HT-29 (cell line): ENCODE measurements around the gene UBQLNL. TPM values are rescaled to one million over a fixed set of nuclear protein-coding genes. Genes with fewer than 3 reads are reported as not detected.

Experiments used
- DNase-seq: peaks from one replicate; pipeline ENCODE4 v3.0.0-alpha.2; 2015; ENCODE audit warnings: low spot score
- total RNA-seq: library from RNA; depleted of rRNA; stranded (reverse); fragments of >200 nt; shearing (Covaris generic); gene quantifications from 2 replicates; pipeline ENCODE4 v1.2.3, GENCODE V29; 2014; rRNA removed

The UBQLNL gene
- total RNA-seq, 1 experiment from 2014 or later: not detected

GRCh38 chr11:5507933-5508305 is 8.6 kb downstream of the UBQLNL start:
- DNase-seq: no peak

- peak; percentile 14 for DNase-seq
These were observed 9.1 kb downstream of the UBQLNL start for GRCh38 chr11:5507177-5507932.

- DNase-seq: no peak
These were observed 11.0 kb downstream of the UBQLNL start for GRCh38 chr11:5505363-5506048.

GRCh38 chr11:5504403-5504921 is 12.0 kb downstream of the UBQLNL start:
- no peak for DNase-seq

GRCh38 chr11:5500393-5500801 is 16.1 kb downstream of the UBQLNL start:
- DNase-seq: no peak

GRCh38 chr11:5499671-5500070 is 16.8 kb downstream of the UBQLNL start:
- no peak for DNase-seq

- DNase-seq: no peak
These were observed 26.7 kb downstream of the UBQLNL start for GRCh38 chr11:5489576-5490357.

- DNase-seq: no peak
These were observed 27.6 kb downstream of the UBQLNL start for GRCh38 chr11:5488798-5489399.

GRCh38 chr11:5488385-5488784 is 28.1 kb downstream of the UBQLNL start, which contains the start of gene OR52D1:
OR52D1 (plus strand) TSS chr11:5488685; CDS start chr11:5488707, 22 bp downstream.
- DNase-seq: no peak

GRCh38 chr11:5486421-5486820 is 30.1 kb downstream of the UBQLNL start:
- DNase-seq: no peak

GRCh38 chr11:5486003-5486402 is 30.5 kb downstream of the UBQLNL start:
- DNase-seq: no peak

GRCh38 chr11:5476186-5476819 is 40.2 kb downstream of the UBQLNL start:
- peak; percentile 71 for DNase-seq

- DNase-seq: no peak
These were observed 42.6 kb downstream of the UBQLNL start for GRCh38 chr11:5473921-5474320.

- DNase-seq: no peak
These were observed 49.0 kb downstream of the UBQLNL start for GRCh38 chr11:5467527-5467926.

Other genes with a start within 250 kb of the UBQLNL start
- gene HBE1, start 246.8 kb downstream of the UBQLNL start, total RNA-seq: not detected in 2 replicates
- not detected in 2 replicates for gene OR51B4, start 214.8 kb downstream of the UBQLNL start, total RNA-seq
- gene OR51B2, start 192.4 kb downstream of the UBQLNL start, total RNA-seq: not detected in 2 replicates
- gene OR51B5, start 173.2 kb downstream of the UBQLNL start, total RNA-seq: not detected in 2 replicates
- not detected in 2 replicates for gene OR51B6, start 165.2 kb downstream of the UBQLNL start, total RNA-seq
- not detected in 2 replicates for gene OR51M1, start 132.9 kb downstream of the UBQLNL start, total RNA-seq
- not detected in 2 replicates for gene OR51Q1, start 94.6 kb downstream of the UBQLNL start, total RNA-seq
- not detected in 2 replicates for gene OR51I1, start 75.2 kb downstream of the UBQLNL start, total RNA-seq
- gene OR51I2, start 67.4 kb downstream of the UBQLNL start, total RNA-seq: not detected in 2 replicates
- gene OR52D1, start 28.0 kb downstream of the UBQLNL start, total RNA-seq: not detected in 2 replicates
- not detected in 2 replicates for gene UBQLN3, start 6.7 kb downstream of the UBQLNL start, total RNA-seq
- not detected in 2 replicates for gene OR52H1, start 31.8 kb upstream of the UBQLNL start, total RNA-seq
- not detected in 2 replicates for gene OR52B6, start 64.2 kb upstream of the UBQLNL start, total RNA-seq
- 0.47 and 2.7 TPM in 2 replicates for gene TRIM6, start 79.9 kb upstream of the UBQLNL start, total RNA-seq
- 2.8 and 4.7 TPM in 2 replicates for gene TRIM34, start 108.3 kb upstream of the UBQLNL start, total RNA-seq
- gene TRIM5, start 168.4 kb upstream of the UBQLNL start, total RNA-seq: 11.0 and 16.6 TPM in 2 replicates
- 0.33 TPM in 1 of 2 replicates, not detected in the other for gene TRIM22, start 173.1 kb upstream of the UBQLNL start, total RNA-seq
- not detected in 2 replicates for gene OR56B1, start 219.7 kb upstream of the UBQLNL start, total RNA-seq
- gene OR52N4, start 237.5 kb upstream of the UBQLNL start, total RNA-seq: not detected in 2 replicates